Measurements from ENCODE around the gene GRM2. TPM values are rescaled to one million over a fixed set of nuclear protein-coding genes. Genes with fewer than 3 reads are reported as not detected.
A peak's percentile ranks its signal among the peaks of the same experiment; 100 is the strongest.

The GRM2 gene
- under 1 TPM in 3 of 4 donors, not detected in 1; 0.04 to 0.57 (median 0.53) TPM for total RNA-seq

DNA sequence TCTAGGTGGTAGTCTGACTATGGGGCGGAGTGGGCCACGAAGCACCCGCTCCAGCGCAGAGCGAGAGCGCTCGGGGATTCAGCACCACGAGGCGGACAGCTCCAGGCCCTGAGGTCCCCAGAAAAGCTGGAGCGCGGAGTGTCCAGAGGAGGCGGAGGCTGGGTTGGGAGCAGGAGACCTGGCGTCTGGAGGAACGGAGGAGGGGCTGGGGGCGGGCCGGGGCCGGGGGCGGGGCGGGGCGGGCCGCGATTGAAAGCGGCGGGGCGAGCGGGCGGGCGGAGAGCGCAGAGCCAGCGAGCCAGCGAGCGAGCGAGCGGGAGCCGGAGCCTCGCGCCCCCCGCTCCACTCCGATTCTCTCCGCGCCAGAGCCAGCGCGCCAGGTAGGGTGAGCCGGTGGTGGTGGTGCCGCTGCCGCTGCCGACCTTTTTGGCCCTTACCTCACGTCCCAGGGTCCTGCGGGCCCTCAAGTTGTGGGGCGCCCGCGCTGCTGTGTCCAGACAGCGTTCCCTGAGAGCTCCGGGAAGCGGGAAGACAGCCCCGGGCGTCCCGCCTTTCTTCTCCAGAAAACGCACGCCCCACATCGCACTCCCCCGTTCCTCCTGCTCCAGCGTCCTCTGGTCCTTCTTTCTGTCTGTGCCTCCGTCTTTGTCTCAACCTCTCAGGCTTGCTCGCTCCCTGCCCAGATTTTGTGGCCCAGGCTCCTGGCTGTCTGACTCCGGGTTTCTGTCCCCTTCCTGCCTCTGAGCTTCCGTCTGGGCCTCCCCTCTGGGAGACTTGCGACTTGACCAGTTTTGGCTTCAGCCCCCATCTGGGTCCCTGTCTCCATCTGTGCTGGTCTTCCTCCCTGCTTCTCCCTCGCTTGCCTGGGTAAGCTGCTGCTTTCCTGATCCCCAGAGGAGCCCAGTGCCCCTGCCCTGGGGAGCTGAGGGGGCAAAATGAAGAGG, at the start of gene GRM2:
Gene GRM2 (plus strand): TSS at position 281 of the 944 bp plus-strand sequence. CDS start 1,916 bp downstream, outside the sequence.
- peak within 1 kb of the TSS; percentile 18 to 48 (median 40) for H3K4me3 ChIP-seq
- no peaks in the 10 kb centered on the region for H3K9me3 ChIP-seq

DNA sequence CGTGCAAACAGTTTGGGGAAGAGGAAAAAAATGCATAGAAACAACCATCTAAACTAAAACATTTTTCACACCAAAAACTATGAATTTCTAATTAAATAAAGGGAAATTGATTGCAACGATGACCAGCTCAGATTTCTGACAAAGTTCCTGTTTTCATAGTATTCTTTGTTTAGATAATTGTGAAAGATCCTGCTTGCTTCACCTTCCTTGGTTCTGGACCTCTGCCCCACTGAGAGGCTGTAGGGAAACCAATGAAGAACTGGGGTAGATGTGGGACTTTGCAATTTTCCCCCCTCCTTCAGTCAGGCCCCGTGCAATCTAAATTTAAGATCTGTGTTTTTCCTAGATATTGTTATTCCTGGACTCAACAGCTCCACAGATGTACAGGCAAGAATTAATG, 49.6 kb upstream of the GRM2 start:
- 71 to 85% methylated on average over 3 of the region's 3 CpGs for WGBS, 2 donors
- DNase-seq = no peak
- H3K36me3 ChIP-seq = peaks cover under 1 to 84% (median 5%) of the 10 kb centered on the region in 3 donors
- no peaks in the 10 kb centered on the region for H3K4me1 ChIP-seq
- H3K27me3 ChIP-seq = no peaks in the 10 kb centered on the region
- H3K9me3 ChIP-seq = no peaks in the 10 kb centered on the region
- H3K4me3 ChIP-seq = no peak overlapping the region
- H3K27ac ChIP-seq = no peak overlapping the region
- TF ChIP-seq POLR2A (IDR thresholded peaks at IDR 0.05) = no peak
- TF ChIP-seq, protein P1, sequence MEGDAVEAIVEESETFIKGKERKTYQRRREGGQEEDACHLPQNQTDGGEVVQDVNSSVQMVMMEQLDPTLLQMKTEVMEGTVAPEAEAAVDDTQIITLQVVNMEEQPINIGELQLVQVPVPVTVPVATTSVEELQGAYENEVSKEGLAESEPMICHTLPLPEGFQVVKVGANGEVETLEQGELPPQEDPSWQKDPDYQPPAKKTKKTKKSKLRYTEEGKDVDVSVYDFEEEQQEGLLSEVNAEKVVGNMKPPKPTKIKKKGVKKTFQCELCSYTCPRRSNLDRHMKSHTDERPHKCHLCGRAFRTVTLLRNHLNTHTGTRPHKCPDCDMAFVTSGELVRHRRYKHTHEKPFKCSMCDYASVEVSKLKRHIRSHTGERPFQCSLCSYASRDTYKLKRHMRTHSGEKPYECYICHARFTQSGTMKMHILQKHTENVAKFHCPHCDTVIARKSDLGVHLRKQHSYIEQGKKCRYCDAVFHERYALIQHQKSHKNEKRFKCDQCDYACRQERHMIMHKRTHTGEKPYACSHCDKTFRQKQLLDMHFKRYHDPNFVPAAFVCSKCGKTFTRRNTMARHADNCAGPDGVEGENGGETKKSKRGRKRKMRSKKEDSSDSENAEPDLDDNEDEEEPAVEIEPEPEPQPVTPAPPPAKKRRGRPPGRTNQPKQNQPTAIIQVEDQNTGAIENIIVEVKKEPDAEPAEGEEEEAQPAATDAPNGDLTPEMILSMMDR (IDR thresholded peaks at IDR 0.05) = no peak
- intact Hi-C loops (cut with DNase I) = no loop called here

More for the DNA sequence above, at the start of gene GRM2:
- 6 to 14% methylated on average over 8 to 23 of the region's 69 CpGs for WGBS, 2 donors
- no peak for DNase-seq
- Histone ChIP-seq H3K27ac (no peak within 1 kb of the TSS), H3K4me1 (peaks cover 0 to 15% (median 5%) of the 10 kb centered on the region in 3 donors), H3K27me3 (peaks cover 0 to 16% (median 0%) of the 10 kb centered on the region in 4 donors), H3K36me3 (peaks cover 2 to 31% (median 3%) of the 10 kb centered on the region in 3 donors)
- intact Hi-C loops (cut with DNase I) = no loop called here
- TF ChIP-seq POLR2A (IDR thresholded peaks at IDR 0.05) = no peak
- TF ChIP-seq, protein P1 (IDR thresholded peaks at IDR 0.05) = no peak

DNA sequence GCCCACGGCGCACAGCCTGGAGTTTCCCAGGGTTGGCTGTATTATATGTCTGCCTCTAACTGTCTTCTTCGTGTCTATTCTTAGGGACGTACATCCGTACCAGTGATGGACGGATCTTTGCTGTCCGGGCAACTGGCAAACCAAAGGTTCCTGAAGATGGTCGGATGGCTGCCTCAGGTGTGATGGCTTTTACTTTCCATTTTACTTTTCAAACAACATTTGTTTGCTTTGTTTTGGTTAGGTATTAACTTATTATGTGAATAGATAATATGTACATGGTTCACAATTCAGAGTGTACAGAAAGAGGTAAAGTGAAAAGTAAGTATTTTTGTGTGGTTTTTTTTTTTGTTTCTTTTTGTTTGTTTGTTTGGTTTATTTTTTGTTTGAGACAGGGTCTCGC, 46.9 kb upstream of the GRM2 start:
- no peaks in the 10 kb centered on the region for H3K9me3 ChIP-seq
- no peak for DNase-seq
- no peak overlapping the region for H3K4me3 ChIP-seq
- no peaks in the 10 kb centered on the region for H3K4me1 ChIP-seq
- H3K27ac ChIP-seq = no peak overlapping the region
- H3K27me3 ChIP-seq = no peaks in the 10 kb centered on the region
- peaks cover 14 to 97% (median 15%) of the 10 kb centered on the region in 3 donors for H3K36me3 ChIP-seq
- intact Hi-C loops (cut with DNase I) = no loop called here
- no peak for TF ChIP-seq POLR2A (IDR thresholded peaks at IDR 0.05)
- 92 to 97% methylated on average over 9 of the region's 9 CpGs for WGBS, 2 donors

DNA sequence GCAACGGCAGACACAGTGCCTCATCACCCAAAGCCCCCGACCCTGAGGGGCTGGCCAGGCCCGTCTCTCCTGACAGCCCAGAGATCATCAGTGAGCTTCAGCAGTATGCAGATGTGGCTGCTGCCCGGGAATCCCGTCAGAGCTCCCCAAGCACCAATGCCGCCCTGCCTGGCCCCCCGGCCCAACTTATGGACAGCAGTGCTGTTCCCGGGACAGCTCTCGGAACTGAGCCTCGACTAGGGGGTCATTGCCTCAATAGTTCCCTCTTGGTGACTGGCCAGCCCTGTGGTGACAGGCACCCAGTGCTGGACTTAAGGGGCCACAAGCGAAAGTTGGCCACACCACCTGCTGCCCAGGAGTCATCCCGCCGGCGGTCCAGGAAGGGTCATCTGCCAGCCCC, 44.4 kb upstream of the GRM2 start:
- no peak overlapping the region for H3K4me3 ChIP-seq
- peaks cover 14 to 80% (median 15%) of the 10 kb centered on the region in 3 donors for H3K36me3 ChIP-seq
- TF ChIP-seq POLR2A (IDR thresholded peaks at IDR 0.05) = no peak
- TF ChIP-seq, protein P1 (IDR thresholded peaks at IDR 0.05) = no peak
- WGBS, 2 donors = 87 to 97% methylated on average over 4 to 6 of the region's 14 CpGs
- H3K27ac ChIP-seq = no peak overlapping the region
- H3K4me1 ChIP-seq = no peaks in the 10 kb centered on the region
- no peak for DNase-seq
- H3K27me3 ChIP-seq = no peaks in the 10 kb centered on the region
- no peaks in the 10 kb centered on the region for H3K9me3 ChIP-seq
- intact Hi-C loops (cut with DNase I) = no loop called here

DNA sequence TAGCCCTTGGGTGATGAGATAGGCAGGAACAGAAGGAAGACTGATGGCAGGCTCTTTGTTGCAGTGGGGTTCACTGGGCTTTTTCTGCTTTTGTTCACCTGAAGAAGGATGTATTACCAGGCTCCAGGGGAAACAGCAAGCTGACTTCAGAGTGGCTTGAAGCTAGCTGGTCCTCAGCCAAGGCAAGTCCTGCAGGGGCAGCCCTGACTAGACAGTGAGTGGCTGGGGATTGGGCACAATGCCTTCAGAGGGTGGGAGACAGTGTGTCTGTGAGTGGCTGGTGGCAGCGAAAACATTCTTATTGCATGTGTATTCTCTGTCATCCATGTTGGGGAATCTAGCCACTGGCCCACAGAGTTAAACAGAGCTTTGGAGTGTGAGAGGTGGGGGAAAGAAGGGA, 38.1 kb upstream of the GRM2 start:
- 73 to 88% methylated on average over 1 of the region's 1 CpG for WGBS, 2 donors
- TF ChIP-seq, protein P1 (IDR thresholded peaks at IDR 0.05) = no peak
- no peak for TF ChIP-seq POLR2A (IDR thresholded peaks at IDR 0.05)
- Histone ChIP-seq H3K27ac (peak overlapping the region in 1 of 4 donors; percentile 92), H3K36me3 (peaks cover 0 to 17% (median 0%) of the 10 kb centered on the region in 3 donors), H3K9me3 (no peaks in the 10 kb centered on the region), H3K4me1 (peaks cover 28 to 46% (median 31%) of the 10 kb centered on the region in 3 donors), H3K27me3 (no peaks in the 10 kb centered on the region), H3K4me3 (no peak overlapping the region)
- intact Hi-C loops (cut with DNase I) = loop anchor here (2.0 kb wide), 1 partner anchor 168 kb away; the partner anchor contains the start of gene DCAF1
- no peak for DNase-seq
